GM15510 (cell line): ENCODE data around the gene CACNA1C.

Experiments
- POLR2A ChIP-seq: IDR thresholded peaks from 3 replicates; pipeline ENCODE4 v1.6.1; 2011; ENCODE audit warnings: borderline replicate concordance; ENCODE audit not compliant: insufficient read length; ENCODE audit errors: extremely low read depth

The CACNA1C gene

DNA sequence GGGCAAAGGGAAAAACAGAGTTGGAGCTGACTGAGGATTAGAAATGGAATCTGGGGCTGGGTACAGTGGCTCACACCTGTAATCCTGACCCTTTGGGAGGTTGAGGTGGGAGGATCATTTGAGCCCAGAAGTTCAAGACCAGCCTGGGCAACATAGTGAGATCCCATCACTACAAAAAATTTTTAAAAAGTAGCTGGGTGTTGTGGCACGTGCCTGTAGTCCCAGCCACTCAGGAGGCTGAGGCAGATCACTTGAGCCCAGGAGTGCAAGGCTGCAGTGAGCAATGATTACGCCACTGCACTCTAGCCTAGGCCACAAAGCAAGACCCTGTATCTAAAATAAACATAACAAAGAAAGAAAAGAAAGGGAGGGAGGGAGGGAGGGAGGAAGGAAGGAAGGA, 33.7 kb upstream of the CACNA1C start:
- no peak for TF ChIP-seq POLR2A

DNA sequence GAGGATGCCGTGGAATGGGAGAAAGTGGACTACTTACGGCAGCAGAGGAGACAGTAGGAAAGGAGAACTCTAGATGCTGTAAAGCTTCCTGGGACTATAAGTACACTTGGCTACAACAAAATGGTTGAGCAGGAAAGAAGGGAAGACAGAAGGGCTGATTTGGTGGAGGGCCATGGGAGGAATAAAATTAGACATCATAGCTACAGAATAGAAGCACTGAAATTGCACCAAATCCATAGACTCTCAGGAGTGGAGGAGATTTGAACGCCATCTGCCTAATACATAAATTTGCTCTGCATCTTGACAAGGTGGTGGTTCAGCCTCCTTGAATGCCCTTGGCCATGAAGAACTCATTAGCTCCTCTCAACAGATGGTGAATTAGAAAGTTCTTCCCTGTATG, 32.3 kb upstream of the CACNA1C start:
- TF ChIP-seq POLR2A, result no peak

DNA sequence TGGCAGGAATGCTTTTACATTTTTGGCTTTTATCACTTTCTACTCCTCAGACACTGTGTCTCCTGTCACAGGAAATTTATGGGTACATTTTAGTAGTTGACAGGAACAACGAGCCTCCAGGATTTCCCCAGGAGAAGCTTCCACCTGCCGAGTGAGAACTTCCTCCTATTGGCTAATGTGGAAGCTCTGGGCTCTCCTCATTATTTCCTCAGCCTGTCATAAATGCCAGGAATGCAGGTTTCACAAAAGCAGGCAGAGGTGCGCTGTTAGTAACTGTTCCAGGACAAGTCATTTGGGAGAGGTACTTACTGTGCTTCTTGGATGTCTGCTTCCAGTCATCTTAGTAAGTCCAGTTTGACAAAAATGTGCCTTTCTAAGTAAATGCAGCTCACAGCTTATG, 29.4 kb upstream of the CACNA1C start:
- TF ChIP-seq POLR2A, result no peak

DNA sequence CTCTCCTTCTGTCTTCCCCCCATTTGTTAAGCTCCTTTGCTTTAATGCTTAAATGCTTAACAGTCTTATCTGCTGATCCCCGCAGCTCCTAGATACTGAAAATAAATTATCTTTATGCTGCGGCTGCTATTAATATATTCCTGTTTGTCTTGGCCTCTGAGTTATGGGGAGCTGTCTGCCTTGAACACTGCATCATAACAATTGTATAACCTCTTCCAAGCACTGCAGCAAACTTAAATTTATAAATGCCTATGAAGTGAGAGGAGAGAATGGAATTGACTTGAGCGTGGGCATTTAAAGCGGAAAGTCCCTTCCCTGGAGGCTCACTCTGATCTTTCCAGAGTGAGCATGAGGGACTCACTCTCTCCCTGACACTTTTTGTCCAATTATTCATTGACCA, 25.4 kb upstream of the CACNA1C start:
- no peak for TF ChIP-seq POLR2A

DNA sequence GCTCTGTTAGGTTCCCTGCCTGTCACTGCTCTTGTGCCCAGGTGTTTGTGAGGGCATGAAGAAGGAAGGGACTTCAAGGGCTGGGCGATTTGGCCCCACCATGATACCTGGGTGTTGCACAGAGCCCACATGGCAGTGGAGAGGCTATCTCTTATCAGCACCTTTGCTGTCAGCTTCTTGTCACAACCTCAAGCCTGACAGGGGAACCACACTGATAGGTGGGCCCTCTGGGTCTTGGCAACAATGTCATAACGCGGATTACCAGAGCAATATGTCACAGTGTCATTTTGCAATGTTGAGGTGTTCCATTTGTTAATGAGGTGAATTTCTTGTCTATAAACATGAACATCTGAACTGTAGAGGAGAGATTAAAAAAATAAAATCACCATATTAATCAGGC, 22.9 kb upstream of the CACNA1C start:
- no peak for TF ChIP-seq POLR2A

DNA sequence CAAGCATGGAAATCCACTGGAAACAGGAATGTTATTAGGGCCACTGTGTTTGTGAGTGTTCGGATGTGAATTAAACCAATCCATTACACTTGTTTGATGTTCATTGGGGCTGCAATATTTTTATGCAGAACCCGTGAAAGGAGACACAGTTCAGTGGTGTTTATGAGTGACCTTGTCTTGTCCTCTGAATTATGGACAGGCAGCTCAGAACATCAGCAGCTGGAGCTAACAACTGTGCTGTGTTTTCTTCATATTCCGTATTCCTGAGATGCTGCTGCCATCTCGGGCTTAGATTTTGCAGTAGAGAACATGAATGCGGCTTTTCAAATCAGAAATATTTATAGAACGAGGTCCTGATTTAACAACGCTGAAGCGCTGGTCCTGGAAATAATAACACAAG, 20.3 kb upstream of the CACNA1C start:
- no peak for TF ChIP-seq POLR2A

DNA sequence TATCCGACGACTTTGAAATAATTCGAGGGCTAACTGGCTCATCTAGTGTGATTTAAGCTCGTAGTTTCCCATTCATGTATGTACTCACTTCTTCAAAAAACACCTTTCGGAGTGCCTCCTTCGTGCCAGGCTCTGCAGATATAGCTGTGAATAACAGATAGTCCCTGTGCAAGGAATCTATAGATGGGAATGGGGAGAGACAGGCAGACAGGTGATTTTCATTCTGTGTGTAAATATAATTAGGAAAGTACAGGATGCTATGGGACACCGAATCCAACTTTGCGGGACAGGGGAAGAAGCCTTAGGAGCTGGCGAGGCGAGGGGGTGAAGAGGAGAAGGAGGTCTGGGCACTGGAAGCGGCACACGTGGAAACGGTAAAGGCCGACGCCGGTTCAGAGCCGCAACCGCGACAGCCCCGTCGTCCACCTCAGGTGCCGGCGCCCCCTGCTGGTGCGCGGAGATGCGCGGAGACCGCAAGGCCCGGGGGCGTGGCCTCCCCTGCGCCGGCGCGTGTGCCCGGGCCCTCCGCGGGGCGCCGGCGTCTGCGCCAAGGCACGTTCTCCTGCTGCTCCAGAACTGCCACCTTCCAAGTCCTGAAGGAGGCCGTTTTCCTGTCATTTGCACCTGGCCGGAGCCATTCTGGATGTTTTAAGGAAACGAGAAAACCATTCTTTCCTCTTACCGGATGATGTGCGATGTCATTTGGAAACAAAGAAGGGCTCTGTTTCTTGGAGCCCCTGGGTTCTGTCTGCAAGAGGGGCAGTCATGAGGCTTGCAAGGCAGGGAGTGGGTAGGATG, 18.0 kb upstream of the CACNA1C start:
- no peak for TF ChIP-seq POLR2A

DNA sequence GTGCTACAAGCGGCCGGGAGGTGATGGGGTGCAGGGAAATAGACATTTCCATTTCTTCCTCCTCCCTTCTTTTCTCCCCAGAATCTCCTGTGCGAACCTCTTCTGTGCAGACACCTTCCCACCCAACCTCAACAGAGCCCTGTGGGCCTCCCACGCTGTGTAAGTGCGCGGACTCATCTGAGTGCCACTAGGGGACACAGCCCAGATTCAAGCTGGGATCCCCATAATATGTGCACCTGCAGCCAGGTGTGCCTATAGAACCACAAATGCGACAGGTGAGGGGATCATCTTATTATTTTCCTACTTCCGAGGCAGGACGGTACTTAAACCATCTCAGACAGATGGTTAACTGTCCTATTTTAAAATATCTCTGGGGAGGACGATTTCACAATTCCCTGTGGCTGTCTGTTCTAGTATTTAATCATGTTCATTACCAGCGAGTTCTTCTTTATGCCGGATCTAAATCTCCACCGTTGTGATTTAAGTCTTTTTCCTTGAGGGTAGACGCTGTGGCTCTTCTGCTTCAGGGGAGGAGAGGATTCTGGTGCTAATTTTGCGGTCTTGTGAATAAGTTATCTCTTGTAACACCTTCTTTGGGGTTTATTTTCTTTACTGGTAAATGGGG, 17.2 kb upstream of the CACNA1C start:
- no peak for TF ChIP-seq POLR2A

DNA sequence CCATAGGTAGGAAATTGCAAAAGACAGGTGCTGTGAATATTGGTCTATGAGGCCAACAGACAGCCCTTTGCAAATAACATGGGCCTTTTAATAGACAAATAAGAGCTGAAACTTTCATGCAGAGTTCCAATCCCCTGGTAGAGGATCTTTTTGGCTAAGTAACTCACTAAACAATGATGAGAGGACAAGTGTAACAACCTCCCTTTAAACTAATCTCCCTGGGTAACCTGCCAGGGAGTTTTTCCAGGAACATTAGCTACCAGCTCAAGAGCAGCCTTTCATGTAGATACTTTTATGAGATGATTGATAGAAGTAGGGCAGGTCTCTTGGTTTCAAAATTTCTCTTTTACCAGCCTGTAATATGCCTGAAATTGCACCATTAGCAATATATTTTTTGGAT, 13.8 kb upstream of the CACNA1C start:
- no peak for TF ChIP-seq POLR2A

DNA sequence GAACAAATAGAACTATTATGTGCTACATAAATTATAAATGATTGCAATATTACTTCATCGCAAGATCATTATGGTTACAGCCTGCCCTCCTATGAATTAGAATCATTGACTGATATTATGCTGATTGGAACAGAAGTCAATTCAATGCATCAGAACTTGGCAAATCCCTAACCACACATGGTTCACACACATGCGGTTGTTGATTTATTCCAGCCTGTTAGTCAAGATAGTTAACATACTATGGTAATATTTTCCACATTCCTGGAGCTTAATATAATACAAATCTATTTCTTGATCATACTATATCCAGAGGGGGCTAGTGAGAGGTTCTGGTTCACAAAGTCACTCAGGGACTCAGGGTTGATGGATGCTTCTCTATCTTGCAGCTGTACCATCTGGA, 9.7 kb upstream of the CACNA1C start:
- no peak for TF ChIP-seq POLR2A

DNA sequence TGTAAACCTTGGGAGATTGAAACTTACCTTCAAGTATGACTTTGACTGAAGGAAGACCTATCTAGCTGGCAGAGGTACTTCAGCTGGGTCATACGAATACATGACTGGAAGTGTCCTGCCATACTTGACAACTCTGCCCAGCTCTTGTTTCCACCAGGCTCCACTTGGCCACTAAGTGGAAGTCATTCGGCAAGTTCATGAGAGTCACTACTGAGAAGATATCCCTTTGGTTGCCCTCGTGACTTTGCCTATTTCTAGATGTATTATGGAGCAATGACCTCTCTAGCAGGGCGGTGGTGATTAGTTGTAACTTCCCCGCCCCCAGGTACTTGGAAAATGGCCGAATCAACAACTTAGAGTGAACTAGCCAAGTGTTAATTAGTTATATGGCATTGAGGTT, 8.6 kb upstream of the CACNA1C start:
- no peak for TF ChIP-seq POLR2A

DNA sequence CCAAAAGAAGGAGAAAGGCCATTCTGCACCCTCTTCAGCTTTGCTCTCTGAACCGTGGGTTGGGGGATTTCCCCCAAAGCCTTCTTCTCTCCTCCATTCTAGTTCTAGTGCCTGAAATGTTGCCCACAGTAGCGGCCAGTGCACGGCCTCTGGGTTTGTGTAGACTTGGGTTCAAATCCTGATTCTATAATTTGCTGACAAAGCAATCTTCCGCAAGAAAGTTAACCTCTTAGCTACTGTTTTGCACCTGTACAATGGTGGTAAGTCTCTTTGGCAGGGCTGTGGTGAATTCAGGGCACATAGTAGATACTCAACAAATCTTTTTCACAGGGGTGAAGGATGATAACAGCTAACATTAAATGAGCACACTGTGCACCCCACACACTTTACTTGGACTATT, 5.8 kb upstream of the CACNA1C start:
- TF ChIP-seq POLR2A, result no peak

DNA sequence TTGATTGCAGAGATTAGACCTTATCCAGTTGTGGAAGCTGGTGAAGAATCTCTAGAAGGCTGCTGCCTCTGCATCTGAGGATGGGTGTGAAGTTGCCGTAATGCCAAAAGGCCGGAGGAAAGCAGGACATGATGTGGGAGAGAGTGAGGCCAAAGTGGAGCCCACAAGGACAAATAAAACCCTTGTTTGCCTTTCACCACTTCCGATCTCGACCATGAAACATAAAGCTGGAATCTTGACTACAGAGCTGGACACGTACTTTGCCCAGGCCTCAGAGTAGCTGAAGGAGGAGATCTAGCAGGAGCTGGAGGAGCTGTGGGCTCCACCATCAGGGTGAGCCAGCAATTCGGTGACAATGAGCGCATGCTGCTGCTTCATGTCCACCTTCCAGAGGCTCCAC, 5.0 kb upstream of the CACNA1C start:
- TF ChIP-seq POLR2A, result no peak

DNA sequence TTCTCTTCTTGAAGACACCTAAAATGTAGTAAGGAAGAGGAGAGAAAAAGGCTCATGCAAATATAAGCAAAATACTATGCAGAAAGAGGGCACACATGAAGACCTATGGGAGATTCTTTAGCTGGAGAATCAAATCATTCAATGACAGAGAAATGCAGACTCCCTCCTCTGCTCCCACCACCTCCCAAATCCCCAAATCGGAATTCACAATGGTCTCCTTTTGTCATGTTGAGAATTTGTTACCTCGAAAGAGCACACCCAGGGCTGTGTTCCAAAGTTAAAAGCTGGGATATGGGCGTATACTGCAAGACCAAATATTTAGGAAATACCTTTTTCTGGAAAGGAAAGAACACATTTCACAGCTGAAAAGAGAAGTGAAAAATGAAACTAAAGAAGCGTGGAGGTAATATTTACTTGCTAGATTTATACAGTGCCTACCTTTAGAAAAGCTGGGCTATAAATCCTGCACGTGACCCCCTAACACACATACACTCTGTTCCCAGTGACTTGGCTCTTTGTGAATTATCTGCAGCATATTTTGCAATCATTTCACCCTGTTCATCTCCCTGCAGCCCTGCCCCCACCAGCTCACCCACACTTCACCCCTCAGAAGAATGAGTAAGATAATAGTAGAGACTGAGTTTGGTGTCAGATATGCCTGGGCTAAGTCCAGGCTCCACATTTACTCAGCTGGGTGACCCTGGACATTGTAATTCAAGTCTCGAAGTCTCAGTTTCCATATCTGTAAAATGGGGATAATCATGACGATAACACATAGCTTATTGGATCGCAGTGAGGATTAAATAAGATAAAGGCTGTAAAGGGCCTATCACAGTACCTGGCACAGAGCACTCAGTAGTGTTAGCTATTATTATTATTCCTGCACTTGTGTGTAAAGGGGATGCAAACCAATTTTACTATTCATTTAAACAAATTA, 2.9 kb upstream of the CACNA1C start:
- TF ChIP-seq POLR2A, result no peak
